Neuronal stem cell (in vitro differentiated cells): Measurements from ENCODE around the gene SOX13.
A peak's percentile ranks its signal among the peaks of the same experiment; 100 is the strongest.

Source experiments
- DNase-seq: peaks from one replicate; pipeline ENCODE4 v3.0.0-alpha.2; 2013; ENCODE audit warnings: low spot score
- H2AFZ ChIP-seq: one replicate; pipeline ENCODE4 v1.6.1; 2013; ENCODE audit warnings: mild to moderate bottlenecking, low read length, inconsistent platforms
- H2AK5ac ChIP-seq: 2 replicates; pipeline ENCODE4 v1.6.1; 2013; ENCODE audit warnings: low read depth, mild to moderate bottlenecking, inconsistent platforms, low read length, moderate library complexity, mixed read lengths
- H2BK120ac ChIP-seq: 2 replicates; pipeline ENCODE4 v1.6.1; 2013; ENCODE audit warnings: low read depth, mild to moderate bottlenecking, inconsistent platforms, low read length, moderate library complexity, mixed read lengths
- H2BK12ac ChIP-seq: one replicate; pipeline ENCODE4 v1.6.1; 2013; ENCODE audit warnings: low read length, inconsistent platforms
- H2BK15ac ChIP-seq: 2 replicates; pipeline ENCODE4 v1.6.1; 2013; ENCODE audit warnings: mild to moderate bottlenecking, low read length, inconsistent platforms, mixed read lengths
- H2BK5ac ChIP-seq: one replicate; pipeline ENCODE4 v1.6.1; 2013; ENCODE audit warnings: inconsistent platforms, mild to moderate bottlenecking, low read length, moderate library complexity
- H3K14ac ChIP-seq: one replicate; pipeline ENCODE4 v1.6.1; 2013; ENCODE audit warnings: low read length, inconsistent platforms
- H3K18ac ChIP-seq: 2 replicates; pipeline ENCODE4 v1.6.1; 2013; ENCODE audit warnings: low read length, inconsistent platforms
- H3K23ac ChIP-seq: 2 replicates; pipeline ENCODE4 v1.6.1; 2013; ENCODE audit warnings: low read depth, mild to moderate bottlenecking, mixed read lengths, low read length, inconsistent platforms; ENCODE audit not compliant: poor library complexity
- H3K27ac ChIP-seq: replicated peaks from 3 replicates; pipeline ENCODE4 v1.5.1; 2013; ENCODE audit warnings: low read length, inconsistent platforms
- H3K27me3 ChIP-seq, 3 experiments: 2 replicates each; pipeline ENCODE4 v1.6.1; 2013; ENCODE audit warnings: low read length in 3 of 3, mild to moderate bottlenecking in 2 of 3, inconsistent platforms in 1 of 3, low read depth in 1 of 3, mixed read lengths in 1 of 3, moderate library complexity in 1 of 3; ENCODE audit not compliant: control insufficient read depth in 3 of 3, insufficient read depth in 3 of 3
- H3K36me3 ChIP-seq, 2 donors: replicated peaks in 1 of 2; 2 replicates each; pipeline ENCODE4 v1.6.1; 2013; ENCODE audit warnings: low read length in 2 of 2; ENCODE audit not compliant: control insufficient read depth in 2 of 2, insufficient read depth in 2 of 2
- H3K4ac ChIP-seq: 2 replicates; pipeline ENCODE4 v1.6.1; 2013; ENCODE audit warnings: inconsistent platforms, mild to moderate bottlenecking, low read length, moderate library complexity
- H3K4me1 ChIP-seq, 2 donors: 1 replicate in 1 of 2; 2 replicates in 1 of 2; pipeline ENCODE4 v1.6.1; 2013; ENCODE audit warnings: low read length in 2 of 2, low read depth in 1 of 2; ENCODE audit not compliant: control insufficient read depth in 2 of 2, insufficient read depth in 1 of 2
- H3K4me2 ChIP-seq: one replicate; pipeline ENCODE4 v1.6.1; 2013; ENCODE audit warnings: mild to moderate bottlenecking, low read length, inconsistent platforms; ENCODE audit not compliant: insufficient read depth, poor library complexity, severe bottlenecking
- H3K4me3 ChIP-seq, 2 donors: 2 replicates each; pipeline ENCODE4 v1.5.1; 2013; ENCODE audit warnings: low read length in 2 of 2, mild to moderate bottlenecking in 2 of 2, inconsistent platforms in 1 of 2, moderate library complexity in 1 of 2
- H3K79me1 ChIP-seq: one replicate; pipeline ENCODE4 v1.6.1; 2013; ENCODE audit warnings: low read depth, mild to moderate bottlenecking, inconsistent platforms, low read length, moderate library complexity
- H3K9ac ChIP-seq: one replicate; pipeline ENCODE4 v1.6.1; 2013; ENCODE audit warnings: mild to moderate bottlenecking, low read depth, low read length, inconsistent platforms; ENCODE audit not compliant: poor library complexity
- H3K9me3 ChIP-seq, 2 donors: replicated peaks in 1 of 2; 2 replicates each; pipeline versions ENCODE3 to v1.6.1; 2013; ENCODE audit warnings: low read length in 2 of 2, mild to moderate bottlenecking in 2 of 2, inconsistent platforms in 1 of 2, low read depth in 1 of 2, mixed read lengths in 1 of 2, moderate library complexity in 1 of 2; ENCODE audit not compliant: control insufficient read depth in 2 of 2, insufficient read depth in 1 of 2
- H4K8ac ChIP-seq: one replicate; pipeline ENCODE4 v1.6.1; 2013; ENCODE audit warnings: low read depth, mild to moderate bottlenecking, inconsistent platforms, low read length, moderate library complexity
- H4K91ac ChIP-seq: one replicate; pipeline ENCODE4 v1.6.1; 2013; ENCODE audit warnings: low read length, low read depth, mild to moderate bottlenecking, inconsistent platforms; ENCODE audit not compliant: poor library complexity
- WGBS, 2 donors: extraction: QIAGEN DNeasy Blood & Tissue Kit; methylation state at CpG; one replicate each; pipeline ENCODE4 v1.1.7; 2013; ENCODE audit warnings: missing lambda C conversion rate in 2 of 2, mixed read lengths in 1 of 2; ENCODE audit not compliant: insufficient read length in 2 of 2, insufficient replicate concordance in 1 of 2; ENCODE audit errors: extremely low coverage in 2 of 2; 5-methylcytosine and 5-hydroxymethylcytosine counted together

Gene SOX13

DNA sequence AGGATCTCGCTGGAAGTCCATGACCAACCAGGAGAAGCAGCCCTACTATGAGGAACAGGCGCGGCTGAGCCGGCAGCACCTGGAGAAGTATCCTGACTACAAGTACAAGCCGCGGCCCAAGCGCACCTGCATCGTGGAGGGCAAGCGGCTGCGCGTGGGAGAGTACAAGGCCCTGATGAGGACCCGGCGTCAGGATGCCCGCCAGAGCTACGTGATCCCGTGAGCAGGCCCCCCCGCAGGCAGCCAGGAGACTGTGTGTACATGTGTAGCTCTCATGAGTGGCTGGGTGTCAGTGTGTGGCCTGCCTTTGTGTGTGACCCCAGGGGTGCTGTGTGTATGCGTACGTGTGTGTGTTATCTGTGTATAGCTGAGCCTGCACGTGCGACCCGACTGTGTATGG is 51.7 kb downstream of the SOX13 start:
- Histone ChIP-seq H2AFZ (no peak overlapping the region), H3K9ac (no peak overlapping the region), H3K23ac (peak overlapping the region; percentile 90), H3K14ac (no peak overlapping the region), H2BK15ac (no peak overlapping the region), H3K4me2 (no peak overlapping the region), H2BK5ac (no peak overlapping the region), H2BK120ac (peak overlapping the region; percentile 35), H3K79me1 (peaks cover 7% of the 10 kb centered on the region), H3K27me3 (no peaks in the 10 kb centered on the region), H4K91ac (peak overlapping the region; percentile 7), H3K9me3 (no peaks in the 10 kb centered on the region), H3K18ac (no peak overlapping the region), H2AK5ac (no peak overlapping the region), H4K8ac (no peak overlapping the region), H3K4me1 (peaks cover 7 to 16% of the 10 kb centered on the region in 2 donors), H3K27ac (no peak overlapping the region), H2BK12ac (no peak overlapping the region), H3K4ac (no peak overlapping the region), H3K36me3 (peaks cover 35 to 84% of the 10 kb centered on the region in 2 donors), H3K4me3 (no peak overlapping the region)
- WGBS, 2 donors, result no CpG with 5 or more reads among the region's 22 CpGs
- no peak for DNase-seq

DNA sequence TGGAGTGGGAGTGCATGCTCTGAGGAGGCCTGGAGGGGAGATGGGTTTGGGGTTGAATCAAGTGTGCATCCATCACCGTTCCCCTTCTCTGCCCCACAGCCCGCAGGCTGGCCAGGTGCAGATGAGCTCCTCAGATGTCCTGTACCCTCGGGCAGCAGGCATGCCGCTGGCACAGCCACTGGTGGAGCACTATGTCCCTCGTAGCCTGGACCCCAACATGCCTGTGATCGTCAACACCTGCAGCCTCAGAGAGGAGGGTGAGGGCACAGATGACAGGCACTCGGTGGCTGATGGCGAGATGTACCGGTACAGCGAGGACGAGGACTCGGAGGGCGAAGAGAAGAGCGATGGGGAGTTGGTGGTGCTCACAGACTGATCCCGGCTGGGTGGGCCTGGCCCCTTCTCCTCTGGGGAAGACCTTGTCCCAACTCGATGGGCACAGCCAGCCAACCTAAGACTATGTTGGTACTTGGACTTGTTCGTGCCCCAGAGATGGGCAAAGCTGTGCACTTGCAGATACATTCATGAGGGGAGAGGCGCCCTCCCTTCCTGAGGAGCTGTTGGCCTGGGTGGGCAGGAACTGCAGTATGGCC is 52.9 kb downstream of the SOX13 start:
- H3K79me1 ChIP-seq, result peaks cover 7% of the 10 kb centered on the region
- DNase-seq, result no peak
- no peak overlapping the region for H2AFZ ChIP-seq

DNA sequence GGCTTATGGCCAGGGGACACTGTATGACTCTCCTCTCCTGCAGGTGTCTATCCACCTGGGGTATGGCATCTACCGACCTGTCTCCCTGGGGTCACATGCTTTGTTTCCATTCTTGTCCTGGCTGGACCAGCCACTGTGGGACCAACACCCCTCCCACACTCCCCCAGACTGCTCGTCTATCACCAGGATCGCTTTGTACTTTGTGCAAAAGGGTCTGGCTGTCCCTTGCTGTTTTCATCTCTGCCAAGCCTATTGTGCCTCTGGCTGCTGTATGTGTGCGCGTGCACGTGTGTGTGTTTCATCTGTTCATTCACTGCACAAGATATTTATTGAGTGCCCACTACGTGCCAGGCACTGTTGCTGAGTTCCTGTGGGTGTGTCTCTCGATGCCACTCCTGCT is 53.5 kb downstream of the SOX13 start:
- Histone ChIP-seq H3K4me3 (no peak overlapping the region), H3K9ac (no peak overlapping the region), H3K79me1 (peaks cover 7% of the 10 kb centered on the region), H3K4me2 (no peak overlapping the region), H2BK15ac (no peak overlapping the region), H4K8ac (no peak overlapping the region), H3K4me1 (peaks cover 7 to 23% of the 10 kb centered on the region in 2 donors), H3K23ac (peak overlapping the region; percentile 86), H3K18ac (no peak overlapping the region), H2BK12ac (no peak overlapping the region), H3K14ac (no peak overlapping the region), H2AFZ (no peak overlapping the region), H2BK5ac (peak overlapping the region; percentile 46), H3K4ac (no peak overlapping the region), H3K9me3 (no peaks in the 10 kb centered on the region), H2BK120ac (no peak overlapping the region), H2AK5ac (peak overlapping the region; percentile 49), H3K27ac (no peak overlapping the region), H4K91ac (no peak overlapping the region), H3K27me3 (no peaks in the 10 kb centered on the region), H3K36me3 (peaks cover 35 to 85% of the 10 kb centered on the region in 2 donors)
- no CpG with 5 or more reads among the region's 8 CpGs for WGBS, 2 donors
- DNase-seq, result no peak

More for the DNA sequence above, 52.9 kb downstream of the SOX13 start:
- no peak overlapping the region for H2BK120ac ChIP-seq
- H2BK12ac ChIP-seq, result no peak overlapping the region
- H3K27me3 ChIP-seq, result no peaks in the 10 kb centered on the region
- H3K14ac ChIP-seq, result no peak overlapping the region
- peaks cover 35 to 83% of the 10 kb centered on the region in 2 donors for H3K36me3 ChIP-seq
- no peaks in the 10 kb centered on the region for H3K9me3 ChIP-seq
- no peak overlapping the region for H3K9ac ChIP-seq
- H2BK15ac ChIP-seq, result no peak overlapping the region
- H3K23ac ChIP-seq, result peak overlapping the region; percentile 86
- H2AK5ac ChIP-seq, result peak overlapping the region; percentile 49
- WGBS, 2 donors, result no CpG with 5 or more reads among the region's 18 CpGs
- no peak overlapping the region for H4K8ac ChIP-seq
- no peak overlapping the region for H3K4me3 ChIP-seq
- no peak overlapping the region for H3K4me2 ChIP-seq
- H4K91ac ChIP-seq, result no peak overlapping the region
- peaks cover 7 to 20% of the 10 kb centered on the region in 2 donors for H3K4me1 ChIP-seq
- H3K18ac ChIP-seq, result no peak overlapping the region
- no peak overlapping the region for H3K4ac ChIP-seq
- no peak overlapping the region for H3K27ac ChIP-seq
- H2BK5ac ChIP-seq, result peak overlapping the region; percentile 46

DNA sequence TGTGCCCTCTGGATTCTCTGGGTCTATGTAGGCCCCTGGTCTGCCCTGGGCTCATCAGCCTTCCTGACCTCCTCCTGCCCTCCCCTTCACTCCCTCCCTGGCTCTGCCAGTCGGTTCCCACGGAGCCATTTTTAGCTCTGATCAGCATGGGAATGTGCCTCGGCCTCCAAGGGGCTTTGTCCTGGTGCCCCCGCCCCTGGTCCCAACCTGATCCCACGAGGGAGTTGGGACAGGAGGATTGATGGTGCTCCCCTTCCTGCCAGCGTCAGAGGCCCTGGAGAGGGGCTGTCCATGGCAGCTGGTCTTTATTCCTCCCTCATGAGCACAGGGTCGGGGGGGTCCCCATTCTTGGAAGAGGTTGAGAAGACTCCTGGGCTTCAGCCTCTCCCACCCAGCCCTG is 54.0 kb downstream of the SOX13 start:
- no CpG with 5 or more reads among the region's 7 CpGs for WGBS, 2 donors
- no peak overlapping the region for H2AFZ ChIP-seq
- H3K9me3 ChIP-seq, result no peaks in the 10 kb centered on the region
- no peak for DNase-seq
- H2AK5ac ChIP-seq, result peak overlapping the region; percentile 57
- no peak overlapping the region for H3K9ac ChIP-seq
- peaks cover 32 to 85% of the 10 kb centered on the region in 2 donors for H3K36me3 ChIP-seq
- H4K91ac ChIP-seq, result no peak overlapping the region
- H2BK12ac ChIP-seq, result no peak overlapping the region
- H2BK15ac ChIP-seq, result peak overlapping the region; percentile 14
- no peak overlapping the region for H3K4ac ChIP-seq
- H2BK120ac ChIP-seq, result no peak overlapping the region
- no peak overlapping the region for H3K27ac ChIP-seq
- H3K23ac ChIP-seq, result peak overlapping the region; percentile 44
- H3K14ac ChIP-seq, result no peak overlapping the region
- H3K18ac ChIP-seq, result peak overlapping the region; percentile 38
- peaks cover 7% of the 10 kb centered on the region for H3K79me1 ChIP-seq
- no peak overlapping the region for H3K4me3 ChIP-seq
- H4K8ac ChIP-seq, result no peak overlapping the region
- H3K4me2 ChIP-seq, result no peak overlapping the region
- no peaks in the 10 kb centered on the region for H3K27me3 ChIP-seq
- H3K4me1 ChIP-seq, result peaks cover 7 to 23% of the 10 kb centered on the region in 2 donors
- H2BK5ac ChIP-seq, result no peak overlapping the region
